ENCODE data around the gene UBAP1.
"Not testable (repeated sequence)": the region's sequence is repeated elsewhere in the genome, so short reads cannot be mapped to it uniquely, and the experiment has no call there.

UBAP1 gene

GRCh38 chr9:34272101-34272541 lies 93.3 kb downstream of the UBAP1 start:
- no peak for DNase-seq

- not testable (repeated sequence) for DNase-seq
Measured at GRCh38 chr9:34273588-34273987, 94.7 kb downstream of the UBAP1 start.

- DNase-seq, result no peak
Measured at GRCh38 chr9:34275811-34276210, 97.0 kb downstream of the UBAP1 start.

GRCh38 chr9:34276772-34277171 lies 97.9 kb downstream of the UBAP1 start:
- no peak for DNase-seq

GRCh38 chr9:34279411-34279810 lies 100.6 kb downstream of the UBAP1 start:
- no peak for DNase-seq

- DNase-seq, result no peak
Measured at GRCh38 chr9:34282096-34282495, 103.3 kb downstream of the UBAP1 start.

- no peak for DNase-seq
Measured at GRCh38 chr9:34289159-34289558, 110.3 kb downstream of the UBAP1 start.

GRCh38 chr9:34291023-34291422 lies 112.2 kb downstream of the UBAP1 start:
- no peak for DNase-seq

- DNase-seq, result no peak
Measured at GRCh38 chr9:34291423-34291822, 112.6 kb downstream of the UBAP1 start.

GRCh38 chr9:34292552-34292951 lies 113.7 kb downstream of the UBAP1 start:
- DNase-seq, result no peak

GRCh38 chr9:34301064-34301463 lies 122.2 kb downstream of the UBAP1 start:
- DNase-seq, result not testable (repeated sequence)
